Stomach (tissue), 9 donors: Measurements from ENCODE around the gene CPO. TPM values are rescaled to one million over a fixed set of nuclear protein-coding genes. Genes with fewer than 3 reads are reported as not detected.
A peak's percentile ranks its signal among the peaks of the same experiment; 100 is the strongest.

Source experiments
- DNase-seq, 2 donors: peaks; one replicate each; pipeline versions ENCODE4 v3.0.0 to v3.0.0-alpha.2; 2013 to 2019
- H3K27ac ChIP-seq, 5 donors: fragments of 200-600 bp in 4 of 5; sonication (generic) in 4 of 5; one replicate each; pipeline ENCODE4 v1.5.1; 2013 to 2019; ENCODE audit warnings: mild to moderate bottlenecking in 1 of 5, moderate library complexity in 1 of 5
- H3K27me3 ChIP-seq, 3 donors: fragments of 200-600 bp; sonication (generic); one replicate each; pipeline ENCODE4 v1.5.1; 2017 to 2019; ENCODE audit warnings: mixed run types in 1 of 3
- H3K36me3 ChIP-seq, 4 donors: fragments of 200-600 bp; sonication (generic); 1 replicate in 3 of 4; 2 replicates in 1 of 4; pipeline ENCODE4 v1.5.1; 2016 to 2019
- H3K4me1 ChIP-seq, 4 donors: fragments of 200-600 bp; sonication (generic); one replicate each; pipeline ENCODE4 v1.5.1; 2016 to 2019
- H3K4me3 ChIP-seq, 4 donors: fragments of 200-600 bp; sonication (generic) in 3 of 4; one replicate each; pipeline ENCODE4 v1.5.1; 2016 to 2019; ENCODE audit warnings: mild to moderate bottlenecking in 1 of 4
- H3K9me3 ChIP-seq, 4 donors: fragments of 200-600 bp; sonication (generic); one replicate each; pipeline ENCODE4 v1.5.1; 2016 to 2019
- EP300 ChIP-seq: sonication (generic); formaldehyde crosslinking; IDR thresholded peaks from one replicate; pipeline ENCODE4 v1.6.1; 2017; ENCODE audit warnings: antibody characterized with exemption
- POLR2A ChIP-seq, 4 donors: fragments of 450-650 bp; IDR thresholded peaks; one replicate each; pipeline ENCODE4 v1.6.1; 2016; ENCODE audit warnings: antibody characterized with exemption in 4 of 4, control low read depth in 2 of 4, mild to moderate bottlenecking in 1 of 4, moderate library complexity in 1 of 4
- POLR2AphosphoS5 ChIP-seq, 3 donors: sonication (generic); formaldehyde crosslinking; IDR thresholded peaks; one replicate each; pipeline ENCODE4 v1.6.1; 2016; ENCODE audit warnings: antibody characterized with exemption in 3 of 3
- WGBS, 5 donors: extraction: QIAGEN DNeasy Blood & Tissue Kit in 3 of 5; methylation state at CpG; one replicate each; pipeline versions ENCODE4 v1.1.5 to v1.1.7; 2013 to 2018; 5-methylcytosine and 5-hydroxymethylcytosine counted together
- intact Hi-C: fragments of 100-400 bp; cut with DNase I; formaldehyde crosslinking; loops from one replicate; pipeline ENCODE4 v1.15.1; 2023; ENCODE audit warnings: low total_unique reads
- polyA plus RNA-seq, 3 donors: library from polyadenylated mRNA; stranded (reverse); fragments of 200-250 nt; gene quantifications; one replicate each; pipeline ENCODE4 v1.2.3, GENCODE V29; 2013
- total RNA-seq, 5 donors: library from RNA; depleted of rRNA; stranded (reverse); fragments of >200 nt; gene quantifications; one replicate each; pipeline versions ENCODE4 v1.1.0 to v1.2.3, GENCODE V29; 2014 to 2016
- TF ChIP-seq, protein P1 (sequence below), 7 experiments: fragments of 450-650 bp in 4 of 7; fragments of 200-600 bp in 3 of 7; sonication (generic) in 3 of 7; IDR thresholded peaks; one replicate each; pipeline ENCODE4 v1.5.1; 2016 to 2019; ENCODE audit warnings: antibody characterized with exemption in 7 of 7, control low read depth in 2 of 7, mild to moderate bottlenecking in 1 of 7
- donor health status: healthy with polysubstance abuse.
- donor health status: Bipolar disorder and iron deficiency.
- donor health status: healthy.

Gene CPO
- total and polyA plus RNA-seq, 8 donors: 0.33 to 0.37 TPM; not detected in 6

DNA sequence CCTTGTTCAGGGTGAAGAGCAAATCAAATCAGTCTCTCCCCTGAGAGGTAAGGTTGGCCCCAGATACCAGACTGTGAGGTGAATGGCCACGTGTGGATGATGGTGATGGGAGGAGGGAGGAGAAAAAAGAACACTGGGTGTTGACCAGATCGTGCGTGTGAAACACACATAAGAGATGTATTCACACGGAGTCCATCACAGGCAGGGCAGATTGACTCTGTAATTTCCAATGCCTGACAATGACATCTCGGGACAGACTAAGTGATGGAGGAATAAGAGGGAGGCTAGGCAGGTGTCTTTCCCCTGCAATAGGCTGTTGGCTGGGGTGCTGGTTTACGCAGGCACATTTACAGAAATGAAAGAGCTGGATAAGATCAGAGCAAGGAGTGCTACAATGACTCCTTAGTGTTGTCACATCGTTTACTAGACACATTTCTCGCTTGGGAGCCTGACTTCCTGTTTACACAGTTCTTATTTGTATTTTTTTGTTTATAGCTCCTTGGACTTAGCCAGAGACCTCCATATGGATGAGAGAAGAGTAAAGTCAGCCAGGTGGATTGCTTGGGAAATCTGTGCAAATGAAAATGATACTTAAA, 43.1 kb downstream of the CPO start:
- Histone ChIP-seq H3K27ac (no peak overlapping the region), H3K9me3 (no peaks in the 10 kb centered on the region), H3K4me3 (no peak overlapping the region), H3K4me1 (peaks cover 0 to 23% (median 11%) of the 10 kb centered on the region in 4 donors), H3K36me3 (no peaks in the 10 kb centered on the region), H3K27me3 (no peaks in the 10 kb centered on the region)
- DNase-seq: no peak
- TF ChIP-seq POLR2A (IDR thresholded peaks at IDR 0.05) (no peak), POLR2AphosphoS5 (IDR thresholded peaks at IDR 0.05) (no peak), EP300 (no peak)
- TF ChIP-seq, protein P1, sequence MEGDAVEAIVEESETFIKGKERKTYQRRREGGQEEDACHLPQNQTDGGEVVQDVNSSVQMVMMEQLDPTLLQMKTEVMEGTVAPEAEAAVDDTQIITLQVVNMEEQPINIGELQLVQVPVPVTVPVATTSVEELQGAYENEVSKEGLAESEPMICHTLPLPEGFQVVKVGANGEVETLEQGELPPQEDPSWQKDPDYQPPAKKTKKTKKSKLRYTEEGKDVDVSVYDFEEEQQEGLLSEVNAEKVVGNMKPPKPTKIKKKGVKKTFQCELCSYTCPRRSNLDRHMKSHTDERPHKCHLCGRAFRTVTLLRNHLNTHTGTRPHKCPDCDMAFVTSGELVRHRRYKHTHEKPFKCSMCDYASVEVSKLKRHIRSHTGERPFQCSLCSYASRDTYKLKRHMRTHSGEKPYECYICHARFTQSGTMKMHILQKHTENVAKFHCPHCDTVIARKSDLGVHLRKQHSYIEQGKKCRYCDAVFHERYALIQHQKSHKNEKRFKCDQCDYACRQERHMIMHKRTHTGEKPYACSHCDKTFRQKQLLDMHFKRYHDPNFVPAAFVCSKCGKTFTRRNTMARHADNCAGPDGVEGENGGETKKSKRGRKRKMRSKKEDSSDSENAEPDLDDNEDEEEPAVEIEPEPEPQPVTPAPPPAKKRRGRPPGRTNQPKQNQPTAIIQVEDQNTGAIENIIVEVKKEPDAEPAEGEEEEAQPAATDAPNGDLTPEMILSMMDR (IDR thresholded peaks at IDR 0.05): no peak
- intact Hi-C loops: loop anchor here (5.0 to 10.0 kb wide), 2 partner anchors 178 to 495 kb away; no protein-coding TSS in a partner anchor
- whole genome bisulfite sequencing, 5 donors: 45 to 60% (median 53%) methylated on average over 8 of the region's 8 CpGs

DNA sequence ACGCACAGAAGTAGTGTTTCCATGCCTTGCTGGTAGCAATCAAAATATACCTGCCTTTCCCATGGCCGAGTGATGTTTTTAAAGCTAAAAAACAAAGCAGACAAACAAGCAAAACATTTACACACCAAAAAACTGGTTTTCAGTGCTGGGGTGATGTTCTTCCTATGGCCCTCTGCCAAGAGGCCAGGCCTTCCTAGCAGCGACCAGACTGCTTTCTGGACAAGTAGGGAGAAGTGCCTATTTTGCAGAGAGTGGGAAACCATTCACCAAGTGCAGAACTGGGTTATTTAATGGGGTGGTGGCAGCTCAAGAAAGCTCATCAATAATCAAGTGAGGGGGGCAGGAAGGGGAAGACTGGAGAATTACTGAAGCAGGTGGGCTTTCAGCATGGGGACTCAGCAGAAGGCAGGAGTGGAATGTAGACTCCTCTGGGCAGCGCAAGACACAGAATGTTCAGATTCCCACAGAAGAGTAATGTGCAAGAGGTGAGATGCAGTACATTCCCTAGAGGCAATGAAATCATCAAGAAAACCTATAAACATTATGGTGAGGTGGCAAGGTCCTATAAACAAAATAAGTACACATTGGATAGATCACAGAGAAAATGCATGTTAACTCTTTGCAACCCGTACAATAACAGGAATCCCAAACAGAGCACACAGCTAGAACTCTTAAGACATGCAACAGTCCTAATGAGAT, 44.0 kb downstream of the CPO start:
- intact Hi-C loops: loop anchor here (5.0 to 10.0 kb wide), 2 partner anchors 179 to 494 kb away; no protein-coding TSS in a partner anchor
- peak in 1 of 2 donors; percentile 47 for DNase-seq
- Histone ChIP-seq H3K27me3 (no peaks in the 10 kb centered on the region), H3K9me3 (no peaks in the 10 kb centered on the region), H3K4me1 (peaks cover 0 to 23% (median 11%) of the 10 kb centered on the region in 4 donors), H3K4me3 (no peak overlapping the region), H3K36me3 (no peaks in the 10 kb centered on the region), H3K27ac (no peak overlapping the region)
- 58 to 74% (median 62%) methylated on average over 5 of the region's 5 CpGs for WGBS, 5 donors
- TF ChIP-seq EP300: no peak
- TF ChIP-seq, protein P1 (IDR thresholded peaks at IDR 0.05): no peak
- TF ChIP-seq POLR2AphosphoS5 (IDR thresholded peaks at IDR 0.05): no peak
- TF ChIP-seq POLR2A (IDR thresholded peaks at IDR 0.05): no peak

DNA sequence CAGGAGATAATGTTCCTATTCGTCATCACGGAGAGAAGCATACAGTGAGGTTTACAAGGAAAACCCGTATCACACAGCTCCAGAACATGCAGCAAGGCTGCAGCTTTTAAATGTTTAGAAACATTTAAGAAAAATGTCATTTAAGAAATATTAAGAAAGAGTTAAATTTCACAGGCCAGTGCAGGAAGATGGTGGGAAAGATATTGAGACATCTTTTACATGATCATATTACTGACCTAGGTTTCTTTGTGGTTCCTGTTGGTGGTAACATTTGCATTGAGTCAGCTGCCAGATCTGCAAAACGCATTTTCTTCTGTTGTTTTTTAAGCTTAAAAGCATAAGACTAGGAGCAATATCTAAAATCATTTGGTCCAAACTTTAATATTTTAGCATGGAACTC, 44.9 kb downstream of the CPO start:
- intact Hi-C loops: loop anchor here (5.0 to 10.0 kb wide), 2 partner anchors 179 to 493 kb away; no protein-coding TSS in a partner anchor
- 66 to 85% (median 74%) methylated on average over 4 of the region's 4 CpGs for WGBS, 5 donors
- Histone ChIP-seq H3K9me3 (no peaks in the 10 kb centered on the region), H3K4me1 (peaks cover 0 to 25% (median 11%) of the 10 kb centered on the region in 4 donors), H3K4me3 (no peak overlapping the region), H3K27me3 (no peaks in the 10 kb centered on the region), H3K36me3 (no peaks in the 10 kb centered on the region), H3K27ac (no peak overlapping the region)
- no peak for TF ChIP-seq EP300
- no peak for DNase-seq

DNA sequence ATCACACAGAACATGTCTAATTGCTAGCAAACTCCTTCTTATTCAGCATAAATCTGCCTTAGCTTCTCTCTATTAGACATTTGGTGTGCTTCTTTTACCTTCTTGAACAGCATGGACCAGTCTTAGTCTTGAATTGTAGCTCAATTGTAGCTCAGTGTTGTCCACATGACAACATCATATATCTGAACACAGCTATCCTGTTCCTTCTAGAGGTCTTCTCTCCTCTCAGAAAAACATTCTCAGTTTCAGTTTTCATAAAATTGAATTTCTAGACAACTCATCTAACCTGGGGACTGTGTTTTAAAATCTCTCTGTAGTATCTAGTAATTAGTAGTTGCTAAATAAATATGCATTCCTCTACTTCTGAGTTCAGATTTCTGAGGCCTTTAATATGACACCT, 47.6 kb downstream of the CPO start:
- Histone ChIP-seq H3K27ac (no peak overlapping the region), H3K4me1 (peaks cover 0 to 27% (median 8%) of the 10 kb centered on the region in 4 donors), H3K9me3 (no peaks in the 10 kb centered on the region), H3K27me3 (no peaks in the 10 kb centered on the region), H3K36me3 (no peaks in the 10 kb centered on the region), H3K4me3 (no peak overlapping the region)
- TF ChIP-seq POLR2AphosphoS5 (IDR thresholded peaks at IDR 0.05) (no peak), EP300 (no peak), POLR2A (IDR thresholded peaks at IDR 0.05) (no peak)
- TF ChIP-seq, protein P1 (IDR thresholded peaks at IDR 0.05): no peak
- intact Hi-C loops: loop anchor here (10.0 kb wide), 1 partner anchor 182 kb away; no protein-coding TSS in a partner anchor
- no peak for DNase-seq
